ENCODE results near the gene NOS1AP.

DNA sequence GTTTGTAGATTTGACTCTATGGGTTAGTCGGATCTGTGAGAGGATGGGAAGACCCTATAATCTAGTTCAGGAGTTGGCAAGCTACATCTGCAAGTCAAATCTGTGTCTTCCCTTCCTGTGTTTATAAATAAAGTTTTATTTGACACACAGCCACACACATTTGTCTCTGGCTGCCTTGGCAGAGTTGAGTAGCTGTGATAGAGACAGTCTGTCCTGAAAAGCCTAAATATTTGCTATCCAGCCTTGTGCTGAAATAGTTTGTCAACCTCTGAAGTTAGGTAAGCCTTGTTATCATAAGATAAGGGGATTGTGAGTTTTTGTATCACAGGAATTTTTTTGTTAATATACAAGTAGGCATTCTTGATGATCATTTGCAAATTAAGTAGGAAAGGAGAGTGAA is 136.8 kb downstream of the NOS1AP start:
- TF ChIP-seq, protein P1, sequence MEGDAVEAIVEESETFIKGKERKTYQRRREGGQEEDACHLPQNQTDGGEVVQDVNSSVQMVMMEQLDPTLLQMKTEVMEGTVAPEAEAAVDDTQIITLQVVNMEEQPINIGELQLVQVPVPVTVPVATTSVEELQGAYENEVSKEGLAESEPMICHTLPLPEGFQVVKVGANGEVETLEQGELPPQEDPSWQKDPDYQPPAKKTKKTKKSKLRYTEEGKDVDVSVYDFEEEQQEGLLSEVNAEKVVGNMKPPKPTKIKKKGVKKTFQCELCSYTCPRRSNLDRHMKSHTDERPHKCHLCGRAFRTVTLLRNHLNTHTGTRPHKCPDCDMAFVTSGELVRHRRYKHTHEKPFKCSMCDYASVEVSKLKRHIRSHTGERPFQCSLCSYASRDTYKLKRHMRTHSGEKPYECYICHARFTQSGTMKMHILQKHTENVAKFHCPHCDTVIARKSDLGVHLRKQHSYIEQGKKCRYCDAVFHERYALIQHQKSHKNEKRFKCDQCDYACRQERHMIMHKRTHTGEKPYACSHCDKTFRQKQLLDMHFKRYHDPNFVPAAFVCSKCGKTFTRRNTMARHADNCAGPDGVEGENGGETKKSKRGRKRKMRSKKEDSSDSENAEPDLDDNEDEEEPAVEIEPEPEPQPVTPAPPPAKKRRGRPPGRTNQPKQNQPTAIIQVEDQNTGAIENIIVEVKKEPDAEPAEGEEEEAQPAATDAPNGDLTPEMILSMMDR (conservative IDR thresholded peaks at IDR 0.05; ENCODE audit: low read length) = no peak
- no peak for TF ChIP-seq EZH2phosphoT487 (IDR thresholded peaks at IDR 0.05; ENCODE audit: borderline replicate concordance)
